ENCODE measurements around the gene CRTC3.
"Not testable (repeated sequence)": the region's sequence is repeated elsewhere in the genome, so short reads cannot be mapped to it uniquely, and the experiment has no call there.

Gene CRTC3

DNA sequence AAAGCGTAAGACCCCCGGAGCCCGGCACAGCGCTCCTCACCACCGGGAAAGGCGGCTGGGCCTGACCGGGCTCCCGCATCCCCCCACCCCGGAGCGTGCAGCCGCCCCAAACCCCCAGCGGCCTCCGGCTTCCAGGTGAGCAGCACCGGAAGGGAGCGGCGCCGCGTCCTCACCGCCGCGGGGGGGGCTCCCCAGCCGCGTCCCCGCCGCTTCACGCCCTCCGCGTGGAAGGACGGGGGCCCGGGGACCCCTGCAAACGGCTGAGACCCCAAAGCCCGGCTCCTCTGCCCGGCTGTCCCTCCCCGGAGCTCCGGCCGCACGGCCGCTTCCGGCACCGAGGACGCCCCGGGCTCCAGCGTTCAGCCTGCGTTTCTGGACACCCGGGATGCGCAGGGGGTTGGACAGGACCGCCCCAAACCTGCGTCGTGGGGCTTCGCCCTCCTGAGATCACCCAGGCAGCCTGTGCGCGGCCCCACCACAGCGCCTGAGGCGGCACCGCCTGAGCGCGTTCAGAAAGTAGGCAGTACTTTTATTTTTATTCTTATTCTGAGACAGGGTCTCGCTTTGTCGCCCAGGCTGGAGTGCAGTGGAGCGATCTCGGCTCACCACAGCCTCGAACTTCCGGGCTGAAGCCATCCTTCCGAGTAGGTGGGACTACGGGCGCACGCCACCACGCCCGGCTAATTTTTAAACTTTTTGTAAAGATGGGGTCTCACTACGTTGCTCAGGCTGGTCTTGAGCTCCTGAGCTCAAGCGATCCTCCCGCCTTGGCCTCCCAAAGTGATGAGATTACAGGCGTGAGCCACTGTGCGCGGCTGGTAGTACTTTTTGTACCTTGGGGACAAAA lies 135.8 kb downstream of the CRTC3 start:
- Histone ChIP-seq H3K4me1 (peaks cover 3% of the 10 kb centered on the region), H3K4me3 (ENCODE audit: low read depth, low read length) (peak overlapping the region; percentile 70), H3K36me3 (ENCODE audit: control insufficient read depth, insufficient read depth, low read length) (no peaks in the 10 kb centered on the region), H3K9me3 (ENCODE audit: control insufficient read depth, low read length) (no peaks in the 10 kb centered on the region), H2AFZ (peak overlapping the region; percentile 95), H3K27me3 (ENCODE audit: control insufficient read depth, insufficient read depth, low read length) (no peaks in the 10 kb centered on the region), H3K79me2 (no peaks in the 10 kb centered on the region), H3K9ac (peak overlapping the region; percentile 76), H3K4me2 (ENCODE audit: low read length) (peak overlapping the region; percentile 93), H3K27ac (peak overlapping the region; percentile 76)
- TF ChIP-seq, protein P1, sequence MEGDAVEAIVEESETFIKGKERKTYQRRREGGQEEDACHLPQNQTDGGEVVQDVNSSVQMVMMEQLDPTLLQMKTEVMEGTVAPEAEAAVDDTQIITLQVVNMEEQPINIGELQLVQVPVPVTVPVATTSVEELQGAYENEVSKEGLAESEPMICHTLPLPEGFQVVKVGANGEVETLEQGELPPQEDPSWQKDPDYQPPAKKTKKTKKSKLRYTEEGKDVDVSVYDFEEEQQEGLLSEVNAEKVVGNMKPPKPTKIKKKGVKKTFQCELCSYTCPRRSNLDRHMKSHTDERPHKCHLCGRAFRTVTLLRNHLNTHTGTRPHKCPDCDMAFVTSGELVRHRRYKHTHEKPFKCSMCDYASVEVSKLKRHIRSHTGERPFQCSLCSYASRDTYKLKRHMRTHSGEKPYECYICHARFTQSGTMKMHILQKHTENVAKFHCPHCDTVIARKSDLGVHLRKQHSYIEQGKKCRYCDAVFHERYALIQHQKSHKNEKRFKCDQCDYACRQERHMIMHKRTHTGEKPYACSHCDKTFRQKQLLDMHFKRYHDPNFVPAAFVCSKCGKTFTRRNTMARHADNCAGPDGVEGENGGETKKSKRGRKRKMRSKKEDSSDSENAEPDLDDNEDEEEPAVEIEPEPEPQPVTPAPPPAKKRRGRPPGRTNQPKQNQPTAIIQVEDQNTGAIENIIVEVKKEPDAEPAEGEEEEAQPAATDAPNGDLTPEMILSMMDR (IDR thresholded peaks at IDR 0.05), result no peak

DNA sequence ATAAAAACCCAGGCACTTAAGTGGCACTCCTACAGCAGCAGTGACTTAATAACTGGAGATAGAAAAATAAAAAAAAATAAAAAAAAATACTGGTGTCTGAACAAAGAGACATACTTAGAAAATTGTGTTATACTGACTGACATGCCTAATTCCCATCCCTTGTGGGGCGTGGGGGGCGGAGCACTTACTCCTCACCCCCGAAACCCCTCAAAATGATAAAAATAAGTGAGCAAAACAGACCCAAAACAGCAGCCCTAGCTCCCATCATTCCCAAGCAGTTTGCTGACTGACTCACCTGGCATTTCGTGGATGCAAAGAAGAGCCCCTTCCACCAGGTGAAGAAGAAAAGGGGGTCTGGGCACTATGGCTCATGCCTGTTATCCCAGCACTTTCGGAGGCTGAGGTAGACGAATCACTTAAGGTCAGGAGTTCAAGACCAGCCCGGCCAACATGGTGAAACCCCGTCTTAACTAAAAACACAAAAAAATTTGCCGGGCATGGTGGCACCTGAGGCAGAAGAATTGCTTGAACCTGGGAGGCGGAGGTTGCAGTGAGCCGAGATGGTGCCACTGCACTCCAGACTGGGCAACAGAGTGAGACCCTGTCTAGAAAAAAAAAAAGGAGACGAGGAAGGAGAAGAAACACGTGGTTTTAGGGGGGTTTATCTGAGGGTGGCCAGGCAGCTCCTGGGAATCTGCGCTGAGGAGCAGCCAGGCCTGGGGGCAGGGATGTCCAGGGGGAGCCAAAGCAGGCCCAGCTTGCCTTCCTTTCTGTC lies 136.6 kb downstream of the CRTC3 start:
- Histone ChIP-seq H3K4me2 (ENCODE audit: low read length) (peak overlapping the region; percentile 93), H3K36me3 (ENCODE audit: control insufficient read depth, insufficient read depth, low read length) (no peaks in the 10 kb centered on the region), H3K79me2 (no peaks in the 10 kb centered on the region), H3K27ac (no peak overlapping the region), H3K4me3 (ENCODE audit: low read depth, low read length) (peak overlapping the region; percentile 70), H3K9me3 (ENCODE audit: control insufficient read depth, low read length) (no peaks in the 10 kb centered on the region), H3K9ac (no peak overlapping the region), H3K4me1 (no peaks in the 10 kb centered on the region), H3K27me3 (ENCODE audit: control insufficient read depth, insufficient read depth, low read length) (no peaks in the 10 kb centered on the region), H2AFZ (peak overlapping the region; percentile 95)
- TF ChIP-seq, protein P1 (IDR thresholded peaks at IDR 0.05), result no peak

DNA sequence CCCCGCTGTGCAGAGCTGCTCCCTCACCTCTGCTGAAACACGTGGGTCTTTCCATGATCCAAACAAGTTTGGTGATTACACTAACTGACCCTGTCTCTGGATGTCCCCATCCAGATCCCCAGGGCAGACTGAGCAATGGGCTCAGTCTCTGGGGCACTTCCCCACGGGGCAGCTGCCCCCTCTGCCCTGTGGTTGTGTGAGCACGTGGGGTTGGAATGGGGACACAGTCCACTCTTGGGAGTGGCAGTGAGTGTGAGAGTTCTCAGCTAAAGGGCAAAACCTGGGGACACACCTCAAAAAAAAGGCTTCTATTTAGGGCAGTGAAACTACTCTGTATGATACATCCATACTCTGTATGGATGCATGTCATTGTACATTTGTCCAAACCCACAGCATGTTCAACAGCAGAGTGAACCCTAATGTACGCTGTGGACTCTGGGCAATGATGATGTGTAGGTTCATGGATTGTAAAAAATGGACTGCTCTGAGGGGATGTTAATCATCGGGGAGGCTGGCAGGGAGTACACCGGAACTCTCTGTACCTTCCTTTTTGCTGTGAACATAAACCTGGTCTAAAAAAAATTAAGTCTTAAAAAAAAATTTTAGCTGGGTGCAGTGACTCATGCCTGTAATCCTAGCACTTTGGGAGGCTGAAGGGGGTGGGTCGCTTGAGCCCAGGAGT lies 137.5 kb downstream of the CRTC3 start:
- no peak overlapping the region for H3K4me2 ChIP-seq (ENCODE audit: low read length)
- H2AFZ ChIP-seq, result no peak overlapping the region
- no peaks in the 10 kb centered on the region for H3K79me2 ChIP-seq
- H3K4me1 ChIP-seq, result no peaks in the 10 kb centered on the region
- no peak overlapping the region for H3K4me3 ChIP-seq (ENCODE audit: low read depth, low read length)
- H3K27ac ChIP-seq, result no peak overlapping the region
- H3K9ac ChIP-seq, result no peak overlapping the region
- H3K9me3 ChIP-seq (ENCODE audit: control insufficient read depth, low read length), result no peaks in the 10 kb centered on the region
- TF ChIP-seq, protein P1 (IDR thresholded peaks at IDR 0.05), result no peak
- no peaks in the 10 kb centered on the region for H3K36me3 ChIP-seq (ENCODE audit: control insufficient read depth, insufficient read depth, low read length)
- H3K27me3 ChIP-seq (ENCODE audit: control insufficient read depth, insufficient read depth, low read length), result no peaks in the 10 kb centered on the region

DNA sequence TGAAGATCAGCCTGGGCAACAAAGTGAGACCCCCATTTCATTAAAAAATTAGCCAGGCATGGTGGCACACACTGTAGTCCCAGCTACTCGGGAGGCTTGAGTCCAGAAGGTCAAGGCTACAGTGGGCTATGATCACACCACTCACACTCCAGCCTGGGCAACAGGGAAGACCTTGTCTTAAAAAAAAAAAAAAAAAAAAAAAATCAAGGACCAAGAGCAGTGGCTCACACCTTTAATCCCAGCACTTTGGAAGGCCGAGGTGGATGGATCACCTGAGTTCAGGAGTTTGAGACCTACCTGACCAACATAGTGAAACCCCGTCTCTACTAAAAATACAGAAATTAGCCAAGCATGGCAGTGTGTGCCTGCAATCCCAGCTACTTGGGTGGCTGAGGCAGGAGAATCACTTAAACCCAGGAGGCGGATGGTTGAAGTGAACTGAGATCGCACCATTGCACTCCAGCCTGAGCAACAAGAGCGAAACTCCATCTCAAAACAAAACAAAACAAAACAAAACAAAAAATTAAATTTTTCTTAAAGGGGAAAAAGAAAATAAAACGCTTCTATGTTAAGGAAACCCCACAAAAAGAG lies 138.1 kb downstream of the CRTC3 start:
- not testable (repeated sequence) for H3K9me3 ChIP-seq (ENCODE audit: control insufficient read depth, low read length); H2AFZ ChIP-seq; H3K27me3 ChIP-seq (ENCODE audit: control insufficient read depth, insufficient read depth, low read length); H3K27ac ChIP-seq; H3K4me1 ChIP-seq; H3K79me2 ChIP-seq; H3K4me2 ChIP-seq (ENCODE audit: low read length); H3K4me3 ChIP-seq (ENCODE audit: low read depth, low read length); H3K9ac ChIP-seq; H3K36me3 ChIP-seq (ENCODE audit: control insufficient read depth, insufficient read depth, low read length)

DNA sequence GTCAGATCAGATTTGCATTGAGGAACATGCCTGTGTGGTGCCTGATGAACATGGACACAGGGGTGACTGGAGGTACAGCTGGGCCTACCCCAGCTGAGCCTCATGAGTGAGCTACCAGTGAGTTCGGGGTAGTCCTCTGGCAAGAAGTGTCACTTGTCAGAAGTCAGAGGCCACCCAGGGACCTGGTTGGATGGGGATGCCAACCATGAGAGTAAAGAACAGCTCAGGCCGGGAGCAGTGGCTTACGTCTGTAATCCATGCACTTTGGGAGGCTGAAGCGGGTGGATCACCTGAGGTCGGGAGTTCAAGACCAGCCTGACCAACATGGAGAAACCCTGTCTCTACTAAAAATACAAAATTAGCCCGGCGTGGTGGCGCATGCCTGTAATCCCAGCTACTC lies 140.9 kb downstream of the CRTC3 start:
- H3K79me2 ChIP-seq; H3K36me3 ChIP-seq (ENCODE audit: control insufficient read depth, insufficient read depth, low read length); H3K9ac ChIP-seq; H3K4me1 ChIP-seq; H3K4me3 ChIP-seq (ENCODE audit: low read depth, low read length); H3K4me2 ChIP-seq (ENCODE audit: low read length); H3K9me3 ChIP-seq (ENCODE audit: control insufficient read depth, low read length); H3K27me3 ChIP-seq (ENCODE audit: control insufficient read depth, insufficient read depth, low read length); H2AFZ ChIP-seq; H3K27ac ChIP-seq: not testable (repeated sequence)

Data from parathyroid adenoma (tissue), 2 donors.